ENCODE data around the gene CKLF.
"Not testable (repeated sequence)": the region's sequence is repeated elsewhere in the genome, so short reads cannot be mapped to it uniquely, and the experiment has no call there.

CKLF gene

GRCh38 chr16:66599726-66600125, 47.4 kb downstream of the CKLF start:
- DNase-seq (ENCODE audit: low read depth) = no peak

GRCh38 chr16:66600477-66600876, 48.1 kb downstream of the CKLF start:
- DNase-seq (ENCODE audit: low read depth) = no peak

GRCh38 chr16:66601471-66601870, 49.1 kb downstream of the CKLF start:
- DNase-seq (ENCODE audit: low read depth) = no peak

GRCh38 chr16:66603537-66604375, 51.4 kb downstream of the CKLF start:
- DNase-seq (ENCODE audit: low read depth) = peak; percentile 41

- peak; percentile 56 for DNase-seq (ENCODE audit: low read depth)
These were observed 52.2 kb downstream of the CKLF start, which contains the start of gene CMTM3 for GRCh38 chr16:66604376-66605176. Gene CMTM3, plus strand, starts transcription at chr16:66604704. Its CDS starts 102 bp downstream, at chr16:66604806.

- DNase-seq (ENCODE audit: low read depth) = no peak
These were observed 53.0 kb downstream of the CKLF start for GRCh38 chr16:66605177-66605978.

GRCh38 chr16:66605979-66606751, 53.8 kb downstream of the CKLF start:
- no peak for DNase-seq (ENCODE audit: low read depth)

GRCh38 chr16:66608241-66609138, 56.1 kb downstream of the CKLF start:
- DNase-seq (ENCODE audit: low read depth) = peak; percentile 71

- no peak for DNase-seq (ENCODE audit: low read depth)
These were observed 56.7 kb downstream of the CKLF start for GRCh38 chr16:66609139-66609510.

GRCh38 chr16:66610111-66610820, 57.9 kb downstream of the CKLF start:
- no peak for DNase-seq (ENCODE audit: low read depth)

- DNase-seq (ENCODE audit: low read depth) = not testable (repeated sequence)
These were observed 59.5 kb downstream of the CKLF start for GRCh38 chr16:66611911-66612310.

GRCh38 chr16:66612422-66612821, 60.0 kb downstream of the CKLF start:
- no peak for DNase-seq (ENCODE audit: low read depth)

- DNase-seq (ENCODE audit: low read depth) = no peak
These were observed 61.9 kb downstream of the CKLF start for GRCh38 chr16:66614161-66614802.
